DMS114 treated with DMSO at 0.1 percent for 48 hours (cell line): Measurements from ENCODE around the gene RUNX3.
"Not testable (repeated sequence)": the region's sequence is repeated elsewhere in the genome, so short reads cannot be mapped to it uniquely, and the experiment has no call there.

Experiments
- DNase-seq: peaks from one replicate; lab custom pipeline; 2025; ENCODE audit not compliant: unreplicated experiment; lab: John Stamatoyannopoulos, UW

Gene RUNX3

GRCh38 chr1:24914226-24915069 lies 15.6 kb downstream of the RUNX3 start:
- no peak for DNase-seq

GRCh38 chr1:24913616-24914225 lies 16.4 kb downstream of the RUNX3 start:
- no peak for DNase-seq

GRCh38 chr1:24913274-24913604 lies 16.8 kb downstream of the RUNX3 start:
- DNase-seq = no peak

DNA sequence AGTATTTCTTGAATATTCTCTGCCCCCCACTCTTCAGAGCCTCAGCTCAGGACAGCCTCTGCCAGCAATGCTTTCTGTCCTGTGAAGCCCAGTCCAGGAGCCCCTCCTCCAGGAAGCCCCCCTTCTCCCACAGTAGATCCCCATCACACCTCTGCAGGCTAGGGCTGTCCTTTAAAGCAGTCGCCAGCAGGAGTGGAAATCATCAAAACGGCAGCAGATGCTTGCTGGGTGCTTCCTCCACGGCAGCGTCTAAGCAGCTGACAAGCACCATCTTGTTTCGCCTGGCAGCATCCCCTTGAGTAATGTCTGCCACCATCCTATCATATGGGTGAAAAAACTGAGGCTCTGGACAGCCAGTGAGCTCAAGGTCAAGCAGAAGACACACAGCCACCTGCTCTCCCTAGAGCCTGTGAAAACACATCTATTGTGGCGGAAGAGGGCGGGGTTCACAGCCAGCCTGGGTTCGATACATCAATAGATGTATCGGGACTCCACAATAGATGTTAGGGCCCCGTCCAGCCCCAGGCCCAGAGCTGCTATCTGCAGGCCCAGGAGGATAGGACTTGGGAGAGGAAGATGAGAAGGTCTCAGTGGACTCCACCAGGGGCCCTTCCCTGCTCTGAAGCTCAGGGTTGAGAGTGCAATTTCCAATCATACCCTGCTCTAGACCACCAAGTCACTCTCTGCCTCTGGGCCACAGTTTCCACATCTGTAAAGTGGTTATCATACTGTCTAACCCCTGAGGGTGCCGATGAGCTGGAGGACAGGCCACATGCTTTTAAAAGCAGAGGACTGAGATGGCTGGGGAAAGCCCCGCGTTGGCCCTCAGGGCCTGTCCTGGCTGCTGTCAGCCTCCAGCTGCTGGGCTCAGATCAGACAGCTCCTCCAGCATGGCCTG lies 17.5 kb downstream of the RUNX3 start:
- DNase-seq = no peak

GRCh38 chr1:24911651-24912155 lies 18.4 kb downstream of the RUNX3 start:
- DNase-seq = no peak

GRCh38 chr1:24910751-24911650 lies 19.1 kb downstream of the RUNX3 start:
- DNase-seq = no peak

- DNase-seq = no peak
Observed at GRCh38 chr1:24910210-24910609, 19.9 kb downstream of the RUNX3 start.

DNA sequence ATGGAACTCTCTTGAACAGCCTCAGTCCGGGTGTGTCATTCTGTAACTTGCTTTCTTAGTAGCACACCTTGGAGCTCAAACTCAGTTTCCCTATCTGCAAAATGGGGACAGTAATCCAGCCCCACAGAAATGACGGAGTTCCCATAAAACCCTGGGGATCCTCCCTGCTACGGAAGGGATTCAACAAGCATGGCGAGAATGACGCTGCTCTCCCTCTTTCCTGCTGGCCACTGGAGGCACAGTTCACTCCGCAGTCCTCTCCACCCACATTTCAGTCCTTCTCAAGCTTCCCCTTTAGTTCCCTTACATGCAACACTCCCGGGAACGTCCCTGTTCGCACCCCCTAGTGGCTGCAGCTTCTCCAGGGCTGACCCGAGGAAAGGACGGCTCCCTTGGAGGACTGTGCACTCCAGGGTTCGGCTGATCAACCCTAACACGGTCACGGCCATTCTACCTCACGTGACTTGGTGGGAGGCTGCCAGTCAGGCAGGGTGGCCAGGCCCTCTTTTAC lies 20.6 kb downstream of the RUNX3 start:
- no peak for DNase-seq

DNA sequence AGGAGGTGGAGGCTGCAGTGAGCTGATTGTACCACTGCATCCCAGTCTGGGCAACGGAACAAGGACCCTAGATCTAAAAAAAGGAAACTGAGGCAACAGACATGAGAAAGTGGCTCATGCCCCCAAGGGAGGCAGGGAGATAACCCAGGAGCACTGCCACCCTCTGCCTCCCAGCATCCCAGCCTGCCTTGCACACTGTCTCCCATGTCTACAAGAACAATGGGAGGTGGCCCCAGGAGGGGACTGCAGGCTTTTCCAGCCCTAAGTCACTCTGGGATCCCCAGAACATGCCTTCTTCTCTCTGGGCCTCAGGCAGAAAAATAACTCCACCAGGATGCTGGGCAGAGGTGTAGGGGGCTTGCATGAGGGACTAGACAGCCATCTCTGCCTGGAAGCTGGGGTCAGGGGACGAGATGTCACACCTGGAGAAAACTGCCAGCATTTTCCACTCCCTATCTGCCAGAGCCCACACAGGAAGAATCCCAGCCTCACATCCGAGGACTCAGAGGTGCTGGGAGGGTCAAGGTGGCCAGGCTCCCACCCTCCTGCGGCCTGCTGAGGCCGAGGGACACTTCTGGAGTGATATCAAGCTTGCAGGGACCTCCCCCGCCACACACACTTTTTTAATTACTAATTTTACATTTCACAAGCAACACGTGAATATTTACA lies 21.4 kb downstream of the RUNX3 start:
- no peak for DNase-seq

DNA sequence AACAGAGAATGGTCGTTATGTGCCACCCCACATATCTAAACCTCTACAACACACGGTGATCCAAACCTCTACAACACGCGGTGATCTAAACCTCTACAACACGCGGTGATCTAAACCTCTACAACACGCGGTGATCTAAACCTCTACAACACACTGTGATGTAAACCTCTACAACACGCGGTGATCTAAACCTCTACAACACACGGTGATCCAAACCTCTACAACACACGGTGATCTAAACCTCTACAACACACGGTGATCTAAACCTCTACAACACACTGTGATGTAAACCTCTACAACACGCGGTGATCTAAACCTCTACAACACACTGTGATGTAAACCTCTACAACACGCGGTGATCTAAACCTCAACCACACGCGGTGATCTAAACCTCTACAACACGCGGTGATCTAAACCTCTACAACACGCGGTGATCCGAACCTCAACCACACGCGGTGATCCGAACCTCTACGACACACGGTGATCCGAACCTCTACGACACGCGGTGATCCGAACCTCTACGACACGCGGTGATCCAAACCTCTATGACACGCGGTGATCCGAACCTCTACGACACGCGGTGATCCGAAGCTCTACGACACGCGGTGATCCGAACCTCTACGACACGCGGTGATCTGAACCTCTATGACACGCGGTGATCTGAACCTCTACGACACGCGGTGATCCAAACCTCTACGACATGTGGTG lies 22.3 kb downstream of the RUNX3 start:
- not testable (repeated sequence) for DNase-seq

- DNase-seq = no peak
Observed at GRCh38 chr1:24906760-24907490, 23.2 kb downstream of the RUNX3 start.

DNA sequence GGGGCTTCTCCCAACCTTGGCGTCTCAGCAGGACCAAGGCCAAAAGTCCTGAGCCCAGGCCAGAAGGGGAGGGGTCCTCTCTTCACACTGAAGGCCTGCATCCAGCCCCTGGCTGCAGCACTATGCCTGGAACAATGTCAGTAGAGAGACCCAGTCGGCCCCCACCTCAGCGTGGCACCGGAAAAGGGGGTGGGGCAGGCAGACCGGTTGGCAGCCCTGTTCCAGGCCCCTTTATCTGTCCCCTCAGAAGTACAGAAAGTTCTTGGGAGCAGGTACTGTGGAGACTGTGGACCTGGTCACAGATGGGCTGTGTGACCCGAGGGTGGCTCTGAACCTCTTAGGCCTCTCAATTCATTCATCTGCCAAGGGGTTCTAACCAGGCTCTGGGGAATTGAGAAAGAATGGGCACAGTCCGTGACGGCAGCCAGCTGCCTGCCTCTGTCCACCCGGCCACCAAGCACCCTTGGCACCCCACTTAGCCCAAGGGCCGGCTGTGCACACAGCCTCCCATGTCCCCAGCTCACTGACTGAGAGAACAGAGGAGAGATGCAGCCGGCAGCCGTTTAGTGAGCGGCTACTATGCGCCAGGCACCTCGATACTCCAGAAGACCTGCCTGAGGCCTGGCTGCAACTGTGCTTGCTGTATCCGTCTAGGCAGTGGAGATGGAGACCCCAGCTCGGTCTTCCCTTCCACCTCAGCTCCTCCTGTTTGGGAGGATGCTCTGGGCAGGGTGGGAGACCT lies 23.9 kb downstream of the RUNX3 start:
- DNase-seq = no peak

DNA sequence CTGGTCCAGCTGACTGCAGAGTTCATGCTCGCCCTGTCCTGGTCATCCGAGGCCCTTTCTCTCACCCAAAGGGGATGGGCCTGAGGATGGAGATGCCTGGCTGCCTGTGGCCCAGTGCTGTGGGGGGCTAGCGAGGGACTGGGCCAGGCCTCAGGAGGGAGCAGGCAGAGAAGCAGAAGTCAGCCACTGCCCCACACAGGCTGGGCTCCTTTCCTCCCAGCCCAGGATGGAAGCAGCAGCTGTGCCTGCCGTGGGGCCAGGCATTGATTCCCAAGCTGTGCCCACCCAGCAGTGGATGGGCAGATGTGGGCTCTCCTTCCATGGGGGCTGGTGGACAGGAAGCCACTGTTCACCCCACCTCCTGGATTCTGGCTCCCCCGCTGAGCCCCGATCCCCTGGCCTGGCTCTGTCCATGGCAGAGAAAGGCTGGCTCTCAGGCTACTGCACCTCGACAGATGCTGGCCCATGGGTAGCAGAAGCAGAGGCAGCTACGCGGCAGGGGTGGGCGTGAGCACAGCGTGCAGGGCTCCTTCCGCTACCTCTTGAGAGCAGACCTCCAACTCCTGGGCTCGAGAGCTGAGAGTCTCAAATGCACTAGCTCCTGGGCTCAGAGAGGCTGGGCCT lies 24.6 kb downstream of the RUNX3 start:
- no peak for DNase-seq

DNA sequence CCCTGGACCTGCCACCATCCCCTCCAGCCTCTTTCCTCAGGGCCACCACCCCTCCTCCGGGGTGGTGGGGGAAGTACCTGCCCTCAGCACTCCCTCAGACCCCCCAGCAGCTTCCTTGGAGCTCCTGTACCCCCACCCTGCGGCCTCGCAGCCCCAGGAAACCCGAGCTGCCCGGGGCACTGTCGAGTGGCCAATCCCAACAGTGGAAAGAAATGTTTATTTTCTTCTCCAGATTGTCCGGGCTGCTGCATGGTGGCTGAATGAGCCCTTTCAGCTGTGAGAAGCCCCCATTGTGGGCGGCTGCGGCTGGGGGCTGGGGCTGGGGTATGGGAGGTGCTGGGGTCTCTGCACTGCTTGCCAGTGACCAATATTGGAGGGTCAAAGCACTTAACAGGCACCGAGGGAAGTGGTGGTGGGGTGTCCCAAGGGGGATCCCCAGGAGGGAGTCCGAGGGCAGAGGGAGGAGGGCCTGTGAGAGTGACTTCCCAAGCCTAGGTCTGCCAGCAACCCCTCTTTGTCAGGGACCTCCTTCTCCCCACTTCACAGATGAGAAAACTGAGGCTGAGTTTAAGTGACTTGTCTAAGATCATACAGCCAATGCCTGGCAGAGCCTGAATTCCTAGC lies 25.2 kb downstream of the RUNX3 start:
- no peak for DNase-seq

- DNase-seq = no peak
Observed at GRCh38 chr1:24903955-24904730, 25.9 kb downstream of the RUNX3 start.

DNA sequence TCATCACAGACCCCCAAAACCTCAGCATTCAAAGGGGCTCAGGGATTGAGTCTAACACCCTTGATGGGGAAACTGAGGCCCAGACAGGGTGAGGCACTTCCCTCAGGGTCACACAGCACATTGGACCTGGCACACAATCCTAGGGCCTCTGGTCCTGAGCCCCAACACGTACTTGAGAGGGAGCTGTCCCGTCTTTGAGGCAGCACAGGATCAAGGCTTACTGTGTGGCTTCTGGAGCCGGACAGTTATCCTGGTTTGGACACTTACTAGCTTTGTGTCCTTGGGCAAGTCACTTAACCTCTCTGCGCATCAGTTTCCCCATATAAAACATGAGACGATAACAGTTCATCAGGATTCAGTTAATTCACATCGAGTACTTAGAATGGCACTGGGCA lies 26.5 kb downstream of the RUNX3 start:
- no peak for DNase-seq
